ENCODE data around the gene IL1RL2. TPM values are rescaled to one million over a fixed set of nuclear protein-coding genes. Genes with fewer than 3 reads are reported as not detected.

The IL1RL2 gene
- 1.6 TPM for total RNA-seq

GRCh38 chr2:102186791-102187495 lies at the start of gene IL1RL2:
Gene IL1RL2, plus strand, starts transcription at chr2:102187023. Its CDS starts 845 bp downstream, at chr2:102187868.

DNA sequence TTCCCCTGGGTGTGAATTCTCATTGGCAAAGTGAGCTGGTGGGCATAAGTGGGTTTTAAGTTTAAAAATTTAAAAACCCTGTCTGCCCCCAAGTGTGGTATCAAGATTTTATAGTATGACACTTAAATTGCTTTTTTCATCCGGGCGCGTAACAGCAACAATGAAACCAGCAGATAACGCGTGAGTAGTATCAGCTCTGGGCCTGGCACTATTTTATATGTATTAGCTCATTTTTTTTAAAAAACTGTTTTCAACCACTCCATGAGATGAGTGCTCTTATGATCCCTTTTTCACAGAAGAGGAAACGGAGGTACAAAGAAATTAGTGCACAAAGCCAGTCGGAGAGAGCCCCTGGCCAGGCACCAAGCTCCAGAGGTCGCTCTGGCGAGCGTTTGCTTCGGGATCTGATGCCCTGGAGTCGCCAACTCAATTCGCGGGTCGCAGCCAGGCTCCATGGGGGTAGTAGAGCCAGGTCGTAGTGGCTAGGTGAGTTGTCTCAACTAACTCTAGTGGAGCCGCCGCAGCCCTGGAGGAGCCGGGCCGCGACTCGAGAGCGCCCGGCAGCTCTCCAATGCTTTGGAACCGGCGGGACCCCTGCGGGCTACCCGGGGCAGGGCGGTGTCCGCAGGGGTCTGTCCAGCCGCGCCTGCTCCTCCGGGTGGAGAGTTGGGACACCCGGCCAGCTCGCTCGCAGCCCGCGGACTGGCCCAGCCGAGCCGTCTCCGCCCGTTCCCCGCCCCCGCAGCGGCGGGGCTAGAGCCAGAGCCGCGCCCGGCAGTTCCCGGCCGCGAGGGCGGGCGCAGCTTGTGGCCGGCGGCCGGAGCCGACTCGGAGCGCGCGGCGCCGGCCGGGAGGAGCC lies 44.6 kb upstream of the IL1RL2 start, which contains the start of gene IL1R1:
Gene IL1R1 (plus strand): TSS at position 777 of the 859 bp plus-strand sequence. CDS start 14,979 bp downstream, outside the sequence.

Other genes starting within 250 kb of the IL1RL2 start
- gene IL1R2, start 195.1 kb upstream of the IL1RL2 start, total RNA-seq, result not detected
- gene IL1R1, start 44.3 kb upstream of the IL1RL2 start, total RNA-seq, result 0.46 TPM
- 0.69 TPM for gene IL1RL1, start 124.5 kb downstream of the IL1RL2 start, total RNA-seq
- 0.46 TPM for gene IL18R1, start 168.8 kb downstream of the IL1RL2 start, total RNA-seq
- not detected for gene IL18RAP, start 236.1 kb downstream of the IL1RL2 start, total RNA-seq